Body of pancreas (tissue), 4 donors: Measurements from ENCODE around the gene TMEM14A. TPM values are rescaled to one million over a fixed set of nuclear protein-coding genes. Genes with fewer than 3 reads are reported as not detected.

Source experiments
- ATAC-seq: fragments of 150-250 bp; one replicate; pipeline ENCODE4 v1.9.1; 2016
- DNase-seq, 4 donors: peaks; one replicate each; pipeline ENCODE4 v3.0.0-alpha.2; 2019
- H3K27ac ChIP-seq, 4 donors: fragments of 200-600 bp; sonication (generic); 1 replicate in 3 of 4; 2 replicates in 1 of 4; pipeline versions ENCODE4 v1.5.1 to v1.6.1; 2016 to 2019; ENCODE audit warnings: mild to moderate bottlenecking in 1 of 4, mixed read lengths in 1 of 4, moderate library complexity in 1 of 4
- H3K27me3 ChIP-seq, 2 donors: fragments of 200-600 bp; sonication (generic); one replicate each; pipeline ENCODE4 v1.6.0; 2016; ENCODE audit warnings: mild to moderate bottlenecking in 1 of 2
- H3K36me3 ChIP-seq, 2 donors: fragments of 200-600 bp; sonication (generic); replicated peaks in 1 of 2; 2 replicates each; pipeline ENCODE4 v1.5.1; 2016; ENCODE audit warnings: low read depth in 2 of 2; ENCODE audit not compliant: insufficient read depth in 1 of 2
- H3K4me1 ChIP-seq: fragments of 200-600 bp; sonication (generic); one replicate; pipeline ENCODE4 v1.6.0; 2016
- H3K4me3 ChIP-seq, 2 donors: fragments of 200-600 bp; sonication (generic); 1 replicate in 1 of 2; 2 replicates in 1 of 2; pipeline ENCODE4 v1.5.1; 2016 to 2019
- H3K9me3 ChIP-seq, 3 donors: fragments of 200-600 bp; sonication (generic); 1 replicate in 2 of 3; 2 replicates in 1 of 3; pipeline ENCODE4 v1.5.1; 2016
- POLR2A ChIP-seq, 3 donors: fragments of 450-650 bp; IDR thresholded peaks; one replicate each; pipeline ENCODE4 v1.6.1; 2016; ENCODE audit warnings: antibody characterized with exemption in 3 of 3, mild to moderate bottlenecking in 2 of 3
- WGBS, 2 donors: methylation state at CpG; one replicate each; pipeline ENCODE4 v1.1.5; 2017; 5-methylcytosine and 5-hydroxymethylcytosine counted together
- intact Hi-C: fragments of 100-400 bp; cut with DNase I; formaldehyde crosslinking; loops from one replicate; pipeline ENCODE4 v1.15.1; 2023
- total RNA-seq, 2 donors: library from RNA; depleted of rRNA; stranded (reverse); fragments of >200 nt; gene quantifications; one replicate each; pipeline ENCODE4 v1.1.0, GENCODE V29; 2016
- TF ChIP-seq, protein P1 (sequence below), 7 experiments: fragments of 450-650 bp in 4 of 7; fragments of 200-600 bp in 3 of 7; sonication (generic) in 3 of 7; IDR thresholded peaks; one replicate each; pipeline ENCODE4 v1.5.1; 2016 to 2019; ENCODE audit warnings: antibody characterized with exemption in 7 of 7

The TMEM14A gene
- total RNA-seq, 2 donors from 2014 or later: 14.8 to 33.2 TPM

DNA sequence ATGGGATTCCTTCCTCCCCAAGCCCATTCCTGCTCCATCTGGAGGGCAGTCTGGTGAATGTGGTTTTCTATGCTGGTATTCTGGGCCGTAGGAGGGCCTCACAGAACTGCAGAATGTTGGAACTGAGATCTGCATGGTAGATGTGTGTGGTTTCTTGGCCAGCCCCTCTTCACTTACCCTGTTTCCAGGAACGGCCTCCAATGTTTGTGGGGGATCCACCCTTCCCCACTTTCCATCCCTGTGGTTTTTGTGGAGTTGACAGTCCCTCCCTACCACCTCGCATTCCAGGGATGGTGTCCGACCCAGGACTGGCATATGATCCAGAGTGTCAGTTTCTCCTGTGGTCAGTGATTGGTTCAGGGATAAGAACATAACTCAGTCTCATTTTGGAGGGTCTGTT lies 26.7 kb upstream of the TMEM14A start:
- DNase-seq: no peak
- intact Hi-C loops: no loop called here
- H3K4me1 ChIP-seq: peaks cover 6% of the 10 kb centered on the region
- no peak overlapping the region for H3K27ac ChIP-seq
- no peak for TF ChIP-seq POLR2A (IDR thresholded peaks at IDR 0.05)
- TF ChIP-seq, protein P1, sequence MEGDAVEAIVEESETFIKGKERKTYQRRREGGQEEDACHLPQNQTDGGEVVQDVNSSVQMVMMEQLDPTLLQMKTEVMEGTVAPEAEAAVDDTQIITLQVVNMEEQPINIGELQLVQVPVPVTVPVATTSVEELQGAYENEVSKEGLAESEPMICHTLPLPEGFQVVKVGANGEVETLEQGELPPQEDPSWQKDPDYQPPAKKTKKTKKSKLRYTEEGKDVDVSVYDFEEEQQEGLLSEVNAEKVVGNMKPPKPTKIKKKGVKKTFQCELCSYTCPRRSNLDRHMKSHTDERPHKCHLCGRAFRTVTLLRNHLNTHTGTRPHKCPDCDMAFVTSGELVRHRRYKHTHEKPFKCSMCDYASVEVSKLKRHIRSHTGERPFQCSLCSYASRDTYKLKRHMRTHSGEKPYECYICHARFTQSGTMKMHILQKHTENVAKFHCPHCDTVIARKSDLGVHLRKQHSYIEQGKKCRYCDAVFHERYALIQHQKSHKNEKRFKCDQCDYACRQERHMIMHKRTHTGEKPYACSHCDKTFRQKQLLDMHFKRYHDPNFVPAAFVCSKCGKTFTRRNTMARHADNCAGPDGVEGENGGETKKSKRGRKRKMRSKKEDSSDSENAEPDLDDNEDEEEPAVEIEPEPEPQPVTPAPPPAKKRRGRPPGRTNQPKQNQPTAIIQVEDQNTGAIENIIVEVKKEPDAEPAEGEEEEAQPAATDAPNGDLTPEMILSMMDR (IDR thresholded peaks at IDR 0.05): no peak
- no peaks in the 10 kb centered on the region for H3K36me3 ChIP-seq
- H3K9me3 ChIP-seq: no peaks in the 10 kb centered on the region
- no peaks in the 10 kb centered on the region for H3K27me3 ChIP-seq
- no peak overlapping the region for H3K4me3 ChIP-seq
- WGBS, 2 donors: 58 to 66% methylated on average over 4 of the region's 4 CpGs
- ATAC-seq: no peak

DNA sequence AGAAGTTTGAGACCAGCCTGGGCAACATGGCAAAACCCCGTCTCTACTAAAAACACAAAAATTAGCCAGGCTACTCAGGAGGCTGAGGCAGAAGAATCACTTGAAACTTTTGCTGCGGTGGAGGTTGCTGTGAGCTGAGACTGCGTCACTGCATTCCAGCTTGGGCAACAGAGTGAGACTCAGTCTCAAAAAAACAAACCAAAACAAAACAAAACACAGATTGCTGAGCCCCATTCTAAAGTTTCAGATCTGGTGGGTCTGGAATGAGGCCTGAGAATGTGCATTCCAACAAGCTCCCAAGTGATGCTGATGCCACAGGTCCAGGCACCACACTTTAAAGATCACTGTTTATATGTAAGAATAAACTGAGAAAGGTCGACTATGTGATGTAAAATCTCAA lies 24.9 kb upstream of the TMEM14A start:
- no peak overlapping the region for H3K4me3 ChIP-seq
- intact Hi-C loops: no loop called here
- H3K9me3 ChIP-seq: no peaks in the 10 kb centered on the region
- TF ChIP-seq, protein P1 (IDR thresholded peaks at IDR 0.05): no peak
- no peak for TF ChIP-seq POLR2A (IDR thresholded peaks at IDR 0.05)
- WGBS, 2 donors: 71 to 80% methylated on average over 4 of the region's 4 CpGs
- no peaks in the 10 kb centered on the region for H3K27me3 ChIP-seq
- no peaks in the 10 kb centered on the region for H3K4me1 ChIP-seq
- ATAC-seq (no peak), DNase-seq (no peak)
- no peaks in the 10 kb centered on the region for H3K36me3 ChIP-seq
- no peak overlapping the region for H3K27ac ChIP-seq

DNA sequence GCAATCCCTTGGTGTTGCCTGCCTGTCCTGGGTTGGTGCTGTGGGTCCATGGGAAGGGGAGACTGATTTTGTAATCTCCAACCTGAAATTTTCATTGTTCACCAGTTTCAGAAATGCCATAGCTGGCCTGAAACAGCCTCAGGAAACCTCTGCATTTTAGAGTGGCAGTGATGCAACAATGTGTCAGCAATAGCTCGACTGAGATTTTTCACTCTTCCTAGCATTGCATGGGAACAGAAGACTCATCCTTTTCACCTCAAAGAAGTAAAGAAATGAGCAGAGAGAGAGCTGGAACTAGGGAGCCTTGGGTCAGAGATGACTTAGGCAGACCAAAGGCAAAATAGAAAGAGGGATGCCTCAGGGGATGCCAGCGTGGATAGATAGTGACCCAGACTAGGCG lies 23.7 kb upstream of the TMEM14A start:
- 84 to 85% methylated on average over 3 of the region's 3 CpGs for WGBS, 2 donors
- intact Hi-C loops: no loop called here
- TF ChIP-seq, protein P1 (IDR thresholded peaks at IDR 0.05): no peak
- no peak for TF ChIP-seq POLR2A (IDR thresholded peaks at IDR 0.05)

DNA sequence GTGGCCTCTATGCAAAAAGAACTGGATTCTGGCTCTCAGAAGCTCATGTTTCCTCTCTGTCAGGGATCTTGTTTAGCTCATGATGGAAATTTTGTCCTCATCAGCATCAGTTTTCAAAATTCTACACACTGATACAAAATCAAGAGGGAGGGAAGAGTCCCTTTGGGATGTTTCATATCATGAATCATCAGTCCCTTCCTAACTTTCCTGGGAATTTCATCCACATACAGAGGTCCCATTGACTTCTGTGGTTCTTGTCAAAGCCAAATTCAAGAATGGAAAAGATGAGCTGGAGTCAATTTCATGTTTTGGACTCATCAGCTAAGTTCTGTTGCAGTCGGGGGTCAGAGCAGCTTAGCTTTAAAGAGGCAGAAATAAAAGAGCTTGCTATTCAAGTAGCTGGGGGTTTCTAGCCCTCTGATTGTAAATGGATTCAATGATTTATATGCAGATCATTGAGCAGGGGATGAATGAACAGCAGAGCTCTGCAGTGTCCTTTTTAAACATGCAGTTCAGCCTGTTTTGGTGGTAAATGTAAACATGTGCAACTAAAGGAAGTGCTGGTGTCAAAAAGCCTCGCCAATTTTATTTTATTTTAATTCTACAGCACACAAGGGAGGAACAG lies 21.3 kb upstream of the TMEM14A start:
- DNase-seq (no peak), ATAC-seq (no peak)
- Histone ChIP-seq H3K36me3 (no peaks in the 10 kb centered on the region), H3K27ac (no peak overlapping the region), H3K4me3 (no peak overlapping the region), H3K27me3 (no peaks in the 10 kb centered on the region), H3K9me3 (no peaks in the 10 kb centered on the region), H3K4me1 (no peaks in the 10 kb centered on the region)
- intact Hi-C loops: loop anchor here (10.0 kb wide), 1 partner anchor 75 kb away; the partner anchor contains the start of gene TRAM2
- 47 to 60% methylated on average over 2 of the region's 2 CpGs for WGBS, 2 donors
- TF ChIP-seq, protein P1 (IDR thresholded peaks at IDR 0.05): no peak
- TF ChIP-seq POLR2A (IDR thresholded peaks at IDR 0.05): no peak

More for the DNA sequence above, 23.7 kb upstream of the TMEM14A start:
- ATAC-seq: no peak
- no peak for DNase-seq
- H3K4me1 ChIP-seq: no peaks in the 10 kb centered on the region
- H3K36me3 ChIP-seq: no peaks in the 10 kb centered on the region
- H3K27me3 ChIP-seq: no peaks in the 10 kb centered on the region
- no peak overlapping the region for H3K4me3 ChIP-seq
- no peak overlapping the region for H3K27ac ChIP-seq
- H3K9me3 ChIP-seq: no peaks in the 10 kb centered on the region

DNA sequence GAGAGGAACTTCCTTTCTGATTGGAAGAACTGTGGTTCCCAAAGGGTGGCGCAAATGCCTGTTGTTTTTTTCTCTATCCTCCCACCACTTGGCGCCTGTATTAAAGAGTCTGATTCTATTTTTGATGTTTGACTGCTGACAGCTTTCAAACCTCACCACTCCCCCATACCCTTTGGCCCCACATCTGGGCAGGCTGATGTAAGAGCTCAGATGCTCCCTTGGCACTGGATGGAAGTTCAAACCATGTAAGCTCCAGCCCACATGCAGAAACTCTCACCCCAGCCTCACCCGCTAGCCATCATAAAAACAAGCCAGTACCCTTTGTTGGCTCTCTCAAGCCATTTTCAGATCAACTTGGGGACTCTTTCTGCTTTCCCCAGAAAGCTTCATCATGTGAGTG lies 20.0 kb upstream of the TMEM14A start:
- no peak overlapping the region for H3K4me3 ChIP-seq
- H3K27me3 ChIP-seq: no peaks in the 10 kb centered on the region
- intact Hi-C loops: loop anchor here (10.0 kb wide), 1 partner anchor 76 kb away; the partner anchor contains the start of gene TRAM2
- no peak for TF ChIP-seq POLR2A (IDR thresholded peaks at IDR 0.05)
- TF ChIP-seq, protein P1 (IDR thresholded peaks at IDR 0.05): no peak
- no peaks in the 10 kb centered on the region for H3K36me3 ChIP-seq
- DNase-seq (no peak), ATAC-seq (no peak)
- WGBS, 2 donors: 71 to 75% methylated on average over 3 of the region's 3 CpGs
- no peaks in the 10 kb centered on the region for H3K9me3 ChIP-seq
- no peaks in the 10 kb centered on the region for H3K4me1 ChIP-seq
- H3K27ac ChIP-seq: no peak overlapping the region
